GM18861 (cell line): Measurements from ENCODE around the gene UBE2F.
"Not testable (repeated sequence)": the region's sequence is repeated elsewhere in the genome, so short reads cannot be mapped to it uniquely, and the experiment has no call there.

Source experiments
- ATAC-seq: cut with Tn5 transposase; IDR thresholded peaks from one replicate; pipeline ENCODE4 v1.9.1; 2021; ENCODE audit not compliant: unreplicated experiment

Gene UBE2F

DNA sequence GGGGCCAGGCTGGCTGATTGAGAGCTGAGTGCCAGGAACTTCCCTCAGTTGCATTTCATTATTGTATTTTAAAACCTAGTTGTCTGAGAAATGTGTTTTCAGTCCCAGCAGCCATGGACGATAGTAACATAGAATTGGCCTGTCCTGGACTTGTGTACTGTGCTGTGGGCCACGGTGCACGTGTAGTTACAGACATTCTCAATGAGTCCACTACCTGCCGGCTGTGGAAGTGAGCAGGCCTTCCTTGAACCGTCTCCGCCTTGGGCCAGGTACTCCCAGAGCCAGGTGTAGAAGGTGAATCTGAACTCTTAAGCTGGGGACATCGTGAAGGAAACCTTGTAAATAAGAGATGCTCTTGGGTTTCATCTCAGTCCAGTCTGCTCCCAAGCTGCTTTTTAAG lies 47.0 kb downstream of the UBE2F start:
- no peak for ATAC-seq

DNA sequence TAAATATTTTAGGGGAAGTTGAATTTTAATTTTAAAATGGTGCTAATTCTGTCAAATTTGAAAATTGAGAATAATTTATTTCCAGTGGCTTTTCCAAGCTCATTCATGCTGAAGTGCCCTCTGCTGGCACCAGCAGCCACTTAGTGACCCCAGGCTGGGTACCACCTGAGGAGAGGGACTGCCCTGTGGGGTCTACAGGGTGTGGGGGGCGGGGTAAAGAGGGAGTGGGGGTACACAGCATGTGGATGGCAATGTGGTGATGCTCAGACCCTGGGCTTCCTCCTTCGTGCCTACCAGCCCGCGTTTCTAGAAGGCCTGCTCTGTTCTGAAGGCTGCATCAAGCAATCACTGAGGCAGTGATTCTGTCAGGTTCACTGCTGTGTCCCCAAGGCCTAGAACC lies 48.9 kb downstream of the UBE2F start:
- ATAC-seq = no peak

DNA sequence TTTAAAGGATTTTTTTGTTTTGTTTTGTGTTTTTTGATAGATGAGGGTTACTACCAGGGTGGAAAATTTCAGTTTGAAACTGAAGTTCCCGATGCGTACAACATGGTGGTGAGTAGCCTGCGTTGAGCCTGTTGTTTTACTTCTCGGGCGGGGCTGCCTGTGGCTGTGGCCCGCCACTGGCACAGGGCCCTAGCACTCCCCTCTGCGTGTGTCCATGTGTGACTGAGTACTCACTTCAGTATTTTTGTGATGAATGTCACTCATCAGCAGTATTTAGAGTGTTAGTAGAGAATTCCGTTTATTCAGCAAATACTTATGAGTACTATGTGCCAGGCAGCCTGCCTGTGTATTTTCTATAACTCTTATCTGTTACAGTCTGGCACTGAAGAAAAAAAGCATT lies 49.7 kb downstream of the UBE2F start:
- ATAC-seq = peak; percentile 56

DNA sequence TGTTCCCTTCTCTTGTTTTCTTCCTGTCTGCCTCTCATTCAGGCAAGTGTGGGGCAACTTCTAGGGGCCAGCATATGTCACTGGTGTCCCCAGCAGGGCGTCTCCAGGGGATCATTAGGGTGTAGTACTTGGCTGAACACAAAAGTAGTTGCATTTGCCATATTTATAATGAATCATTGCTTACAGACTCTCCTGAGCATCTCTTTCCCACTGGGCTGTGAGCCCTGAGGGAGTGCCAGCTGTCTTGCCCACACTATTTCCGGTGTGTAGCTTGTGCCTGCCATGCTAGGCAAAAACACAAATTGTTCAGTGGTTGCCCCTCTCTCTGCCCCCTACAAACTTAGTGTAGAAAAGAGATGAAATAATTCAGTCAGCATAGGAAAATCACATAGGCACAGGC lies 53.1 kb downstream of the UBE2F start:
- no peak for ATAC-seq

DNA sequence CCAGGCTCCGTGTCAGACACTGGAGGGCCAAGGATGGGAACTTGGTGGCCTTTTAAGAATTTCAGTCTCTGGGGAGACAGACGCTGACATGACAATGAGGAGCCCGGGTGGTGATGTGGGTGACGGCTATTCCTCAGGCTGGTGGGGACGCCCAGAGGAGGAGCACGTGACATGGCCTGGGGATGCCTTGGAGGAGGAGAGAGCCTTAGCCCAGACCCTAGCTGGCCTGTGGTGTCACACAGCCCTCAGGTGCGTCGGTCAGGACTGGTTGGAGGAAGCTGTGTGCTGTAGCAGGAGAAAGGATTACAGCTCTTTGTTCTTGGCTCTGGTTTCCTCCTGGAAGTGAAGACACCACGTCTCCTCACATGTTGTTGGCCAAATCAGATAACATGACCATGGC lies 54.0 kb downstream of the UBE2F start:
- no peak for ATAC-seq

DNA sequence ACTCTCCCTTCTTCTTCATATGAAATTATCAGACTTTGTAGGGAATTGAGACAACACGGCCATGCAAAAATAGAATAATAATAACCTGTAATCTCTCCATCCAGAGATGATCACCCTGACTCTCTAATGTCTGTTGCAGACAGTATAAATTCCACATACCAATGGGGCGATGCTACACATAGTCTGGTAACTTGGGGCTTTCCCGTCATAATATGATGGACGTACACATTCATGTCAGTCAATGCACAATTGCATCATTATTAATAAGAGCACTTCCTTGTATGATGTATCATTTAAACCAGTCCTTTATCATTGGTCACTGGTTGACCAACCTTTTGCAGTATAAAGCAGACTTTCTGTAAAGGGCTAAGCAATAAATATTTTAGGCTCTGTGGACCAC lies 54.5 kb downstream of the UBE2F start:
- no peak for ATAC-seq

DNA sequence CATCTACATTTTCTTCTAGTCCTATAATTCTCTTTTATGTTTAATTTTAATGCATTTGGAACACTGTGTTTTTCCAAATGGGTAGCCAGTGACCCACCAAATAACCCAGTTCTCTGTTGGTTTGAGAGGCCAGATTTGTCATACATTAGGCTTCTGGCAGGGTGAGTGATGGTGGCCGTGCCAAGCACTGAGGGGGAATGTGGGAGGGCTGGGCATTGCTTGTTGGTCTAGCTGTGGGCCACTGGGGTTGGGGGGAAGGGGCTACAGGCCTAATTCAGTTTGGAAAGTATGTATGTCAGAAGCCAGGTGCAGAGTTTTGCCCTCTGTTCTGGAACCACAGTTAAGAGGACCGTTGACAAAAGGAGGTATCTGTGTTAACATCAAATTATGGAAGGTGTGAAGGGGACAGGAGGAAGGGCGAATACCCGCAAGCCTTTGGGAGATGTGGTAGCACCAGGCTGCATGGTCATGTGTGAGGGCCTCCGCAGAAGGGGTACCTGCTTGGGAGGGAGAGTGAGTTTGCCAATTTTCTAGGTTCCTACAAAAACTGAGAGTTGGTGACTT lies 55.9 kb downstream of the UBE2F start:
- ATAC-seq = no peak

DNA sequence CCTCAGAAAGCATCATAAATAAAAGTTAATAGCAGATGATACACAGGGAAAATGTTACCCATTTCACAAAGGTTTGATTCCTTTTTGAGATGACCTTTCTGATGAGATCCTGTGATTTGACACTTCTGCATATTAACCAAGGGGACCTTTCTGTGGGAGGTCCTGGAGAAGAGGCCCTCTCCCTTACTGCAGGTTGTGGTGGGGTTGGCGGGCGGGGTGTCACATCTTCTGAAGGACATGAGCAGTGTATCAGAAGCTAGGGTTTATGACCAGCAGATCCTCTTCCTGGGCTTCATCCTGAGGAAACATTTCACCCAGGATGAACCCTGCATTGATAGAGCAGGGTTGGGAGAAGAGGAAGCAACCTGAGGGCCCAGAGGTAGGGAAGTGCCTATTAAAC lies 56.8 kb downstream of the UBE2F start:
- no peak for ATAC-seq

DNA sequence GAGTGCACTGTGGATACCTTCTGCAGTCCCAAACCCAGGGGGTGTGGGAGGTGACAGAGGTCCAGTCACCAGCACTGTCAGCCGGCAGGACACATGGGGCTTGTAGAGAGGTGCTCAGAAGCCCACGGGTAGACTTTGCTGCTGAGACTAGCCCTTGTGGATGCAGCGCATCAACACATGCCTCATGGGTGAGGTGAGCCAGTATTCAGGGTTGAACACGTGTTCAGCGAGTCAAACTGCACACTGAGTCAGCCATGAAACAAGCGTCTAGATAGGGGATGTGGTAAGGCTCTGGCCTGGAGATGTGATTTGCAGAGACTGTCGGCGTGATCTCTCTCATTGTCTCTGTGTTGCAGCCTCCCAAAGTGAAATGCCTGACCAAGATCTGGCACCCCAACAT lies 58.2 kb downstream of the UBE2F start:
- ATAC-seq = no peak

DNA sequence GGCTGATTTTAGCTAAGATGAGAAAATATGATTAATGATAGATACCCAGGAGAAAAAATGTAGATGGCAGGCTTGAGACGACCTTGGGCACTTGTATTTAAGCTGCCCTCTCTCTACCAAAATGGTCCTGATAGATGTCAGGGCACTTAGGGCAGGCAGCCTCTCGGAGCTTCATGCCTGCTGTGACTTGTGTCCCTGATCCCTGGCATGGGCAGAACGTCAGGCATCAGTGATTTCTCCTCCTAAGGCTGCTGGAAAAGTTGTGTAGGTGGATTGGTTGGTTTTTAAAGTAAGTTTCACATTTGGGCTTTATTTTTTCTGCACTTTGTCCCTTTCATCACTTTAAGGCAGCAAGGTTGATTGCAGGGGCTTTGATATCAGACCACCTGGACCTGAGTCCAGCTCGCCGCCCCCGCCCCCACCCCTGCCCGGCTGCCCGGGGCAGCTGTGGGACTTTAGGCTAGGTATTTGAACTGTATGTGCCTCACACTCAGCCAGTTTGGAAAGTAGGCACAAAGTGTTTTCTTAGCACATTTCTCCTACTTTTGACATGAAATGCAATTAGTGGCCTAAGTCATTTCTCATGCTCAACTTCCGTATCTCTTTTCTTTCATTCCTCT lies 59.0 kb downstream of the UBE2F start:
- ATAC-seq = no peak

DNA sequence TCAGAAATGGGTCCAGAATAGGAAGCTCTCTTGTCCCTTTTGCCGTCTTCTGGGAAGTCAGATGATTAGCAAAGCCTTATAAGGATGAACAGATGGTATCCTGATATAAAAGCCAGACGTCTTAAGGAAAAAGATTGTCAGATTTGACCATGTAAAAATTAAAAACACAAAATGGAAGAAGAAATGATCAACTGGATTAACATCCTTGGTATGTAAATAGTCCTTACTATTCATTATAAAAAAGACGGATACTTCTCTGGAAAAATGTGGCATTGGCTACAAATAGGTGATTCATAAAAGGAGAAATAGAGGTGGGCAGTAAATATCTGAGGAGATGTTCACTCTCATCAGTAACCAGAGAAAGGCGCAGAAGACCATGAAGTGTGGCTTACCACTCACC lies 60.2 kb downstream of the UBE2F start:
- no peak for ATAC-seq

DNA sequence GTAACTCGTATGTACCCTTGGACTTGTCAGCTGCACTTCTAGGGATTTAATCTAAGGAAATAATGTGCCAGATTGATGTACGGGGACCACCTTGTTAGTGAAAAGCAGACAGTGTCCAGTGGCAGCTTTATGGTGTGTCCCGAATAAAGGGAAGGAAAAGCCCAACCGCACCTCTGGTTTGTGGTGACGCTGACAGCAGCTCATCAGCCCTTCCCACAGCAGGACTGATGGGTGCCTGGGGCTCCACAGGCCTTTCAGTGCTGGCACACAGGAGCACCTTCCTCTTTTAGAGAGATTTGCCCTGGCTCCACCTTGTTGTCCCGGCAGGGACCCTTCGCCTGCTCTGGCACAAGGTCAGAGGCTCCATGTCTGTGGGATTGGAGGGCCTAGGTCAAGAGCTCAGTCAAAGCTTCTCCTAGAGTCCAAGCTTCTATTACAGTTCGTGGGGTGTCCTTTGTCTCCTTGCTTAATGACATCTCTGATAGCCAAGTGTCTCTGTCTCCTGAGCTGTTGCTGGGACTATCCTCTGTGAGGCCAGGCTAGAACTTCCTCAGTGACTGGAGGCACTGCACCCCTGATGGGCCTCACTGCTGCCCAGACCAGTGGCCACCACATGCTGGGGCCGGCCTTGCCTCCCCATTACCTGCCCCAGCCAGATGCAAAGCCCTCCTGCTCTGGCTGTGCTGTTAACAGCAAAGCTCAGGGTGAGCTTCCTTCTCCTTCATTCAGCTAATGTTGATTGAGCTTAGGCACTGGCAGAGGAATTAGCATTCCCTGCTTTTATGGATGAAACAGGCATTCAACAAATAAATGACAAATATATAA lies 61.0 kb downstream of the UBE2F start:
- no peak for ATAC-seq

DNA sequence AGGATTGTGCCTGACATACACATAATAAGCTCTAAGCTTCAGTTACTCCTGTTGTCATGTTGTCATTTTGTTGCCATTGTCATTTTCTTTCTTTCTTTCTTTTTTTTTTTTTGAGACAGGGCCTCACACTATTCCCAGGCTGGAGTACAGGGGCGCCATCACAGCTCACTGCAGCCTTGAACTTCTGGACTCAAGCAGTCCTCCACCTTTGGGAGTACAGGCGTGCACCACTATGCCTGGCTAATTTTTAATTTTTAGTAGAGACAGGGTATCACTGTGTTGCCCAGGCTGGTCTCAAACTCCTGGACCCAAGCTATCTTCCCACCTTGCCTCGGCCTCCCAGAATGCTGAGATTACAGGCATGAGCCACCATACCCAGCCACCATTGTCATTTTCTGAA lies 63.0 kb downstream of the UBE2F start:
- ATAC-seq = no peak

DNA sequence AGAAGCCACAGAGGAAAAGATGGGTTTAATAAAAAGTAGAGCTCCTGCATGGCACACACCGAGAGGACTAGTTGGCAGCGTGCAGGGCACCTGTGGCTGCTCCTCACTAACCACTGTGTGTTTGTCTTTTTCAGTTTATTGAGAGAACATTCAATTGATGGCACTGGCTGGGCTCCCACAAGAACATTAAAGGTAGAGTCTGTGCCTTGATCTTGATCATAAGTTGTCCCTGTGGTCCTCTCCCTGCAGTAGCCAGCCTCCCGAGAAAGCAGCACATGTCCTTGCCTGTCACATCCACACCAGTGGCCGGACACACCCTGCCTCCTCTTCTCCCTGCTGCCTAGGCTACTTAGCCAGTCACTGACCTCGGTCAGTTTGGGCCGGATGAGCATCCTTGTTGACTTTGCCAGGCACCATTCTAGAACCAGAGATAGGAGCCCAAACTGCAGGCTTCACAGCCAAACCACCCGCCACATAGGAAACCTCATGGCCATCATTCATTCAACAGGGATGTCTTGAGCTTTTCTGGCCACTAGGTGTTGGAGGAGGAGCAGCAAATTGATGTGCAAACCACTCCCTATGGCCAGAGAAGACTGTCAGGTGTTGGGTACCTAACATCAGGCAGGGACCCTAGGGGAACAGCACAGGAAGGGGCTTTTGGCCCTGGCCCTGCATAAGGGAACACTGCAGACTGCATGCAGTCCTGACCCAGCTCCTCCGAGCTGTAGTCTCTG lies 63.8 kb downstream of the UBE2F start:
- ATAC-seq = no peak

DNA sequence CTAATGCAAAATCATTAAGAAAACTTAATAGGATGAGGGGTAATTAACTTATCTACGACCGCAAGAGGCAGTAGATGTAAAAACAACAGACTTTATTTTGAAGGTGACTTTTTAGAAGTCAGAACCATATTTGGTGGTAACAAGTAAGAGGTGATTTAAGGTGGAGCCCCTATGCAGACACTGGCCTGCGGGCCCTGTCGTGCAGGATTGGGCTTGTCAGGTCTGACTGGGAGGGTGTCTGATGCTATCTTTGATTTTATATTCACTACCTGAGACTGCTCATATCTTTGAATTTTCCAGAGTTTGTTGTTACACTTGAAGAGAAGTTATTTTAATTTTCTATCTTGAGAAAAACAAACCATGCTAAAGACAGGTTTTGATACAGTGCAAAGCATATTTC lies 64.9 kb downstream of the UBE2F start:
- ATAC-seq = no peak

DNA sequence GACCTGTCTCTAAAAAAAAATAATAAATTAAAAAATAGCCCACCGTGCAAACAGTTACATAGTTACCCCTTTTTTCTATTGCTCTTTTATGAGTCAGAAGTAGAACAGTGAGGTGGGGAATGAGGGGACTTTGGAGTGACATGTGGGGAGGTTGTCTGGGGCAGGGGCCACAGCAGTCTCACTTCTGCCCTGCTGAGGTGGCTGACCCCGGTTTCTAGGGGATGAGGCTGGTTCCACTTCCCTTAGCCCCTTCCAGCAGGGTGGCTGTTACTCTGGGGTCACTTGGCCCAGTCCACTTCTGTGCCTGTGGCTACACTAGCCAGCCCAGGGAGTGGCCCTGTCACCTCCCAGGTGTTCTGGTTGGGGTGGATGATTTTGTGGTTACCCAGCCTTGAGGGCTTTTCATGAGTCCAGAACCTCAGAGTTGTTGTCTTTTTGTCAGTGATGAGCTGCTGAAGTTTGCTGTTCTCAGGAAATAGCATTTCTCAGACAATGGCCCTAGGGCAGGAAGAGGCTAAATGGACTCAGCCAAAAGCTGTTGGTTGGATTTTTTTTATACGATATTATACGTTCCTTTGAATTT lies 66.0 kb downstream of the UBE2F start:
- no peak for ATAC-seq

DNA sequence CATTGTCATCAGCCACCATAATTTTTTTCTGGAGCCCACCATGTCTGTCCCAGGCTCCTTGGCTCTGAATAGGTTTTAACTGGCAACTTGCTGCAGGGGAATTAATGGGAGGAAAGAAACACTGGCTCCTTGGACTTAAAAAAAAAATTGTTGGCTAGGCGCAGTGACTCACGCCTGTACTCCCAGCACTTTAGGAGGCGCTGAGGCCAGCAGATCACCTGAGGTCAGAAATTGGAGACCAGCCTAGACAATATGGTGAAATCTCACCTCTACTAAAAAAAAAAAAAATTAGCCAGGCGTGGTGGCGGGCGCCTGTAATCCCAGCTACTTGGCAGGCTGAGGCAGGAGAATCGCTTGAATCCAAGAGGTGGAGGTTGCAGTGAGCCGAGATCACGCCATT lies 67.2 kb downstream of the UBE2F start:
- not testable (repeated sequence) for ATAC-seq

DNA sequence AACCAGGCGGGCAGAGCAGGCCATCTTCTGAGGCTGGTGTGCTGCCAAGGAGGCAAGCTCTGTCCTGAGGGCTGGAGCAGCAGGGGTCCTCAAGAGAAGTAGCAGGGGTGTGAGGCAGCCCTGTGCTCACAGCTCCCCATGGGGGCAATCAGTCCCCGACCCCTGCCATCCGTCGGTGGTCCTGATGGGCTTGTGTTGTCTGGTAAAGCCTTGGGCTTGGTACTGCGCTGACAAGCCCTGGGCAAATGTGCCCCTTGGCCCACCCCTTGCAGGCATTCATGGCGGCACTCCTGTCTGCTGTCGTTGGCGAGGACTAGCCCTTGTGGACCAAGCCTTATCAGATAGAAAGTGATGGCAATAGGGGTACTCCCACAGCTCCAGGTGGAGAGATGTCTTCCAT lies 71.4 kb downstream of the UBE2F start:
- no peak for ATAC-seq

DNA sequence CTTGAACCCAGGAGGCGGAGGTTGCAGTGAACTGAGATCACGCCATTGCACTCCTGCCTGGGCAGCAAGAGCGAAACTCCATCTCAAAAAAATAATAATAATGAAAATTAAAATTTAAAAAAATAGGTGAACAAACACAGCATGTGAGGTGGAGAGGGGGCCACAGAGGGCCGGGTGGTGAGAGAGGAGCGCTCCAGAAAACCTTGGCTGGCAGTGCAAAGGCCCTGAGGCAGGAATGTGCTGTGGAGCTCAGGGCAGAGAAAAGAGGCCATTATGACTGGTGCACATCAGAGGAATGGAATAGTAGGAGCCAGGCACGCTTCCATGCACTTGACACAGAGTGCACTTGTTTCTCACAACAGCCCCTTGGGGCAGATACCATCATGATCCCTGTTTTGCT lies 72.3 kb downstream of the UBE2F start:
- ATAC-seq = no peak

DNA sequence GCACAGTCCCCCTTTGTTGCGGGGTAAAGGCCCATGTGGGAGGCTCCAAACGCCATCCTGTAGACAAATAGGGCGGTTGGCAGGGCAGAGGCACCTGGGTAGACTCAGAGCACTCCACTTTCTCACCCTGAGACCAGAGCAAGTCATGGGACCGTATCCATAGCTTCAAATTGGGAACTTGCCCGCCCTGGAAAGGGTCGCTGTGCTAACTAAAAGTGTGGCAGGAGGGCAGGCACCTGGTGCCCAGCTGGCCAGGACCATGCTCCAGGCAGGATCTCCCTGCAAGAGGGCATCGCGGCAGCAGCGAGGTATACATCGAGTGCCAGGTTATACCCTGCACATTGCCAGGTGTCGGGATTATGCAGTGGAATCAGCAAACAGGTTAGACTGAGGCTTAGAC lies 73.2 kb downstream of the UBE2F start:
- no peak for ATAC-seq

DNA sequence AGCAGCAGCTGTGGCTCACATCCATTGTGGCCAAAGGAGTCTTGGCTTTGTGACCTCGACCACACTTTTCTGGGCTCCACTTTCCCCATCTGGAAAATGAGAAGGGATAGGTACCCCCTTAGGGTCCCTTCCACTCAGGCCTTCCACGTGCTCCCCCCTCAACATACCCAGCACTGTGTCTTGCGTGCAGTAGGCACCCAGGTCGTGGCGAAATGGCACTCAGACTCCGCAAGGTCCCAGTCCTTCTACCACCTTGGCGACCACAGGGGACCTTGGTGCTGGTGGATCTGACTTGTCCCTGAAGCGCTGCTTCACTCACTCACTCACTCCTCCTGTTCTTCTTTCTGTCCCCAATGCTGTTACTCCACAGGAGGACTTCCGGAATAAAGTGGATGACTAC lies 74.1 kb downstream of the UBE2F start:
- no peak for ATAC-seq

DNA sequence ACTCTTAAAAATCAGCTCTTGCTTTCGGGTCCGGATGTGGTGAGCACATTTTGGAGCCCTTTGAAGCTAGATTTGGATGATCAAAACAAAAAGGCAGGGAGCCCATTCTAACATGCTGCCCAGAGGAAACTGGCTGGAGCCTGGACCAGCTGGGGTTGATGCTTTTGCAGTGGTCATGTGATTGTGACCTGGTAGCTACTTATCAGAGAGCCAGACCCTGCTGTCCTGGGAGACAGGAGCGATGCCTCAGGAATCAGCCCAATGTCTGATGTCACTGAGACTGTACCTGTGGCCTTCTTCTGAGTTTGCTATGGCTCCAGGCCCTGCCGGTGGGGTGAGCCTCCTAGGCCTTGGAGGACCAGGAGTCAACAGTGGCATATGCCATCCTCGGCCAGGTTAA lies 75.3 kb downstream of the UBE2F start:
- ATAC-seq = no peak
